ENCODE data around the gene SGCE. TPM values are rescaled to one million over a fixed set of nuclear protein-coding genes. Genes with fewer than 3 reads are reported as not detected.

Gene SGCE
- total RNA-seq, 2 donors from 2014 or later = 41.0 to 75.9 TPM

GRCh38 chr7:94576316-94576715 is 79.6 kb downstream of the SGCE start:
- Histone ChIP-seq H3K36me3 (no peaks in the 10 kb centered on the region), H3K4me3 (no peak overlapping the region), H3K27me3 (no peaks in the 10 kb centered on the region), H3K4me1 (no peaks in the 10 kb centered on the region), H3K27ac (no peak overlapping the region), H3K9me3 (peaks cover 0 to 26% of the 10 kb centered on the region in 2 donors)
- DNase-seq (ENCODE audit: low spot score) = no peak
- no peak for TF ChIP-seq CTCF (IDR thresholded peaks at IDR 0.05)

- H3K27ac ChIP-seq = no peak overlapping the region
- no peaks in the 10 kb centered on the region for H3K36me3 ChIP-seq
- H3K4me3 ChIP-seq = no peak overlapping the region
- DNase-seq (ENCODE audit: low spot score) = no peak
- H3K4me1 ChIP-seq = no peaks in the 10 kb centered on the region
- H3K27me3 ChIP-seq = no peaks in the 10 kb centered on the region
- no peak for TF ChIP-seq CTCF (IDR thresholded peaks at IDR 0.05)
- peaks cover 0 to 26% of the 10 kb centered on the region in 2 donors for H3K9me3 ChIP-seq
Measured at GRCh38 chr7:94575646-94576045, 80.3 kb downstream of the SGCE start.

- Histone ChIP-seq H3K27ac (no peak overlapping the region), H3K9me3 (peaks cover 0 to 26% of the 10 kb centered on the region in 2 donors), H3K36me3 (no peaks in the 10 kb centered on the region), H3K27me3 (no peaks in the 10 kb centered on the region), H3K4me1 (no peaks in the 10 kb centered on the region), H3K4me3 (no peak overlapping the region)
- no peak for DNase-seq (ENCODE audit: low spot score)
- TF ChIP-seq CTCF (IDR thresholded peaks at IDR 0.05) = no peak
Measured at GRCh38 chr7:94571816-94572215, 84.1 kb downstream of the SGCE start.

GRCh38 chr7:94567396-94567795 is 88.5 kb downstream of the SGCE start:
- H3K27ac ChIP-seq = no peak overlapping the region
- no peaks in the 10 kb centered on the region for H3K36me3 ChIP-seq
- H3K9me3 ChIP-seq = no peaks in the 10 kb centered on the region
- no peak overlapping the region for H3K4me3 ChIP-seq
- no peak for TF ChIP-seq CTCF (IDR thresholded peaks at IDR 0.05)
- no peak for DNase-seq (ENCODE audit: low spot score)
- H3K4me1 ChIP-seq = no peaks in the 10 kb centered on the region
- H3K27me3 ChIP-seq = no peaks in the 10 kb centered on the region

GRCh38 chr7:94565247-94565894 is 90.6 kb downstream of the SGCE start:
- H3K9me3 ChIP-seq = no peaks in the 10 kb centered on the region
- H3K27me3 ChIP-seq = no peaks in the 10 kb centered on the region
- peaks cover under 1% of the 10 kb centered on the region for H3K36me3 ChIP-seq
- H3K27ac ChIP-seq = no peak overlapping the region
- DNase-seq (ENCODE audit: low spot score) = no peak
- TF ChIP-seq CTCF (IDR thresholded peaks at IDR 0.05) = no peak
- H3K4me3 ChIP-seq = no peak overlapping the region
- H3K4me1 ChIP-seq = no peaks in the 10 kb centered on the region

- no peaks in the 10 kb centered on the region for H3K4me1 ChIP-seq
- H3K36me3 ChIP-seq = peaks cover 3% of the 10 kb centered on the region
- no peaks in the 10 kb centered on the region for H3K9me3 ChIP-seq
- no peaks in the 10 kb centered on the region for H3K27me3 ChIP-seq
- no peak overlapping the region for H3K4me3 ChIP-seq
- no peak overlapping the region for H3K27ac ChIP-seq
- TF ChIP-seq CTCF (IDR thresholded peaks at IDR 0.05) = no peak
- DNase-seq (ENCODE audit: low spot score) = no peak
Measured at GRCh38 chr7:94562525-94562924, 93.4 kb downstream of the SGCE start.
